ENCODE measurements around the gene IL17A.
"Not testable (repeated sequence)": the region's sequence is repeated elsewhere in the genome, so short reads cannot be mapped to it uniquely, and the experiment has no call there.

The IL17A gene

GRCh38 chr6:52195886-52196285, 9.7 kb downstream of the IL17A start:
- no peaks in the 10 kb centered on the region for H3K79me2 ChIP-seq (ENCODE audit: low read length)
- H3K4me2 ChIP-seq (ENCODE audit: low read depth, low read length), result no peak overlapping the region
- H4K20me1 ChIP-seq (ENCODE audit: insufficient read depth, low read length), result no peaks in the 10 kb centered on the region
- TF ChIP-seq EZH2phosphoT487 (IDR thresholded peaks at IDR 0.05; ENCODE audit: low read length), result no peak
- TF ChIP-seq CTCF (IDR thresholded peaks at IDR 0.05; ENCODE audit: low read length), result no peak
- no peak for TF ChIP-seq EZH2 (optimal IDR thresholded peaks at IDR 0.05; ENCODE audit: low read depth, low read length)
- H3K9me3 ChIP-seq (replicated peaks; ENCODE audit: insufficient read depth, low read length), result no peaks in the 10 kb centered on the region
- no peaks in the 10 kb centered on the region for H3F3A ChIP-seq (ENCODE audit: insufficient read depth, low read length)
- no peaks in the 10 kb centered on the region for H3K36me3 ChIP-seq (replicated peaks; ENCODE audit: insufficient read depth, low read length)
- no peak overlapping the region for H2AFZ ChIP-seq (ENCODE audit: low read length)
- DNase-seq, result no peak
- no peak overlapping the region for H3K4me3 ChIP-seq (ENCODE audit: low read length)
- H3K4me1 ChIP-seq (ENCODE audit: low read length), result no peaks in the 10 kb centered on the region
- no peak overlapping the region for H3K27ac ChIP-seq (ENCODE audit: low read length)
- no peaks in the 10 kb centered on the region for H3K27me3 ChIP-seq (replicated peaks; ENCODE audit: insufficient read depth, low read length)
- H3K9me2 ChIP-seq (replicated peaks; ENCODE audit: insufficient read depth, low read length), result no peaks in the 10 kb centered on the region
- no peak overlapping the region for H3K9ac ChIP-seq (ENCODE audit: low read length)

- not testable (repeated sequence) for H3K4me3 ChIP-seq (ENCODE audit: low read length); H4K20me1 ChIP-seq (ENCODE audit: insufficient read depth, low read length); H3K9ac ChIP-seq (ENCODE audit: low read length); H3K4me2 ChIP-seq (ENCODE audit: low read depth, low read length); H3F3A ChIP-seq (ENCODE audit: insufficient read depth, low read length); H3K9me3 ChIP-seq (replicated peaks; ENCODE audit: insufficient read depth, low read length); H3K79me2 ChIP-seq (ENCODE audit: low read length); H3K27ac ChIP-seq (ENCODE audit: low read length); DNase-seq; H3K36me3 ChIP-seq (replicated peaks; ENCODE audit: insufficient read depth, low read length); H2AFZ ChIP-seq (ENCODE audit: low read length); H3K4me1 ChIP-seq (ENCODE audit: low read length); H3K27me3 ChIP-seq (replicated peaks; ENCODE audit: insufficient read depth, low read length); H3K9me2 ChIP-seq (replicated peaks; ENCODE audit: insufficient read depth, low read length)
Observed at GRCh38 chr6:52200088-52200487, 13.9 kb downstream of the IL17A start.

- H3K36me3 ChIP-seq (replicated peaks; ENCODE audit: insufficient read depth, low read length), result no peaks in the 10 kb centered on the region
- H3F3A ChIP-seq (ENCODE audit: insufficient read depth, low read length), result no peaks in the 10 kb centered on the region
- no peaks in the 10 kb centered on the region for H3K79me2 ChIP-seq (ENCODE audit: low read length)
- H3K9me3 ChIP-seq (replicated peaks; ENCODE audit: insufficient read depth, low read length), result no peaks in the 10 kb centered on the region
- no peak for DNase-seq
- H2AFZ ChIP-seq (ENCODE audit: low read length), result no peak overlapping the region
- no peaks in the 10 kb centered on the region for H3K4me1 ChIP-seq (ENCODE audit: low read length)
- no peak for TF ChIP-seq EZH2phosphoT487 (IDR thresholded peaks at IDR 0.05; ENCODE audit: low read length)
- no peak for TF ChIP-seq CTCF (IDR thresholded peaks at IDR 0.05; ENCODE audit: low read length)
- no peak for TF ChIP-seq EZH2 (optimal IDR thresholded peaks at IDR 0.05; ENCODE audit: low read depth, low read length)
- H3K27ac ChIP-seq (ENCODE audit: low read length), result no peak overlapping the region
- H4K20me1 ChIP-seq (ENCODE audit: insufficient read depth, low read length), result no peaks in the 10 kb centered on the region
- H3K4me2 ChIP-seq (ENCODE audit: low read depth, low read length), result no peak overlapping the region
- no peak overlapping the region for H3K9ac ChIP-seq (ENCODE audit: low read length)
- H3K27me3 ChIP-seq (replicated peaks; ENCODE audit: insufficient read depth, low read length), result peaks cover 4% of the 10 kb centered on the region; the same call in 1 of the 2 replicates
- no peaks in the 10 kb centered on the region for H3K9me2 ChIP-seq (replicated peaks; ENCODE audit: insufficient read depth, low read length)
- H3K4me3 ChIP-seq (ENCODE audit: low read length), result no peak overlapping the region
Observed at GRCh38 chr6:52201046-52201445, 14.9 kb downstream of the IL17A start.

GRCh38 chr6:52201493-52201892, 15.3 kb downstream of the IL17A start:
- Histone ChIP-seq H3K27me3 (replicated peaks; ENCODE audit: insufficient read depth, low read length) (peaks cover 4% of the 10 kb centered on the region; the same call in 1 of the 2 replicates), H3K9me2 (replicated peaks; ENCODE audit: insufficient read depth, low read length) (no peaks in the 10 kb centered on the region), H3K79me2 (ENCODE audit: low read length) (no peaks in the 10 kb centered on the region), H3K9ac (ENCODE audit: low read length) (no peak overlapping the region), H3K36me3 (replicated peaks; ENCODE audit: insufficient read depth, low read length) (no peaks in the 10 kb centered on the region), H3K4me2 (ENCODE audit: low read depth, low read length) (no peak overlapping the region), H3K27ac (ENCODE audit: low read length) (no peak overlapping the region), H4K20me1 (ENCODE audit: insufficient read depth, low read length) (no peaks in the 10 kb centered on the region), H3F3A (ENCODE audit: insufficient read depth, low read length) (no peaks in the 10 kb centered on the region), H3K9me3 (replicated peaks; ENCODE audit: insufficient read depth, low read length) (no peaks in the 10 kb centered on the region), H3K4me3 (ENCODE audit: low read length) (no peak overlapping the region), H2AFZ (ENCODE audit: low read length) (no peak overlapping the region), H3K4me1 (ENCODE audit: low read length) (no peaks in the 10 kb centered on the region)
- DNase-seq, result no peak
- TF ChIP-seq EZH2phosphoT487 (IDR thresholded peaks at IDR 0.05; ENCODE audit: low read length) (no peak), EZH2 (optimal IDR thresholded peaks at IDR 0.05; ENCODE audit: low read depth, low read length) (no peak), CTCF (IDR thresholded peaks at IDR 0.05; ENCODE audit: low read length) (no peak)

Measured in MM.1S (cell line).